ENCODE measurements around the gene KIF11.

DNA sequence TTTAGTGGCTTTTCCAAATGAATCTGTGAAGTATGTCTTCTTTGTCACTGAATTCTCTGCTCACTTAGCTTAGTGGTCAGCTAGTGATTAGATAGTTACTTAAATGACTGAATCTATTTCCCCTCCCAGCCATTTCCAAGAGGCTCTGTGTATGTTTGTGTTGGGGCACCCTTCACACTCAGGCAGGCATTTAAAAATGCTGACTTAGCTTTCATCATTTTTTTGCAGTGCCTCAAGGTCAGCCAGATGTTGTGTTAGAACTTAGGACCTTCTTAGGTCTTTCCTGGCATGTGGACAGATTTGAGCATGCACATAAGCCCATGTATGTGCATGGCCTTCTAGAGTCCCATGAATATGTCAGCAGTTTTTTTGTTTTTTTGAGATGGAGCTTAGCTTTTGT, 71.4 kb downstream of the KIF11 start:
- TF ChIP-seq, protein P1, sequence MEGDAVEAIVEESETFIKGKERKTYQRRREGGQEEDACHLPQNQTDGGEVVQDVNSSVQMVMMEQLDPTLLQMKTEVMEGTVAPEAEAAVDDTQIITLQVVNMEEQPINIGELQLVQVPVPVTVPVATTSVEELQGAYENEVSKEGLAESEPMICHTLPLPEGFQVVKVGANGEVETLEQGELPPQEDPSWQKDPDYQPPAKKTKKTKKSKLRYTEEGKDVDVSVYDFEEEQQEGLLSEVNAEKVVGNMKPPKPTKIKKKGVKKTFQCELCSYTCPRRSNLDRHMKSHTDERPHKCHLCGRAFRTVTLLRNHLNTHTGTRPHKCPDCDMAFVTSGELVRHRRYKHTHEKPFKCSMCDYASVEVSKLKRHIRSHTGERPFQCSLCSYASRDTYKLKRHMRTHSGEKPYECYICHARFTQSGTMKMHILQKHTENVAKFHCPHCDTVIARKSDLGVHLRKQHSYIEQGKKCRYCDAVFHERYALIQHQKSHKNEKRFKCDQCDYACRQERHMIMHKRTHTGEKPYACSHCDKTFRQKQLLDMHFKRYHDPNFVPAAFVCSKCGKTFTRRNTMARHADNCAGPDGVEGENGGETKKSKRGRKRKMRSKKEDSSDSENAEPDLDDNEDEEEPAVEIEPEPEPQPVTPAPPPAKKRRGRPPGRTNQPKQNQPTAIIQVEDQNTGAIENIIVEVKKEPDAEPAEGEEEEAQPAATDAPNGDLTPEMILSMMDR (IDR thresholded peaks at IDR 0.05) = no peak
- TF ChIP-seq POLR2A (IDR thresholded peaks at IDR 0.05) = no peak
